HG03565 (cell line): Measurements from ENCODE around the gene RAB3IL1.
"Not testable (repeated sequence)": the region's sequence is repeated elsewhere in the genome, so short reads cannot be mapped to it uniquely, and the experiment has no call there.

Experiments
- ATAC-seq: cut with Tn5 transposase; IDR thresholded peaks from one replicate; pipeline ENCODE4 v1.9.1; 2021; ENCODE audit warnings: mild to moderate bottlenecking, moderate library complexity; ENCODE audit not compliant: unreplicated experiment

RAB3IL1 gene

DNA sequence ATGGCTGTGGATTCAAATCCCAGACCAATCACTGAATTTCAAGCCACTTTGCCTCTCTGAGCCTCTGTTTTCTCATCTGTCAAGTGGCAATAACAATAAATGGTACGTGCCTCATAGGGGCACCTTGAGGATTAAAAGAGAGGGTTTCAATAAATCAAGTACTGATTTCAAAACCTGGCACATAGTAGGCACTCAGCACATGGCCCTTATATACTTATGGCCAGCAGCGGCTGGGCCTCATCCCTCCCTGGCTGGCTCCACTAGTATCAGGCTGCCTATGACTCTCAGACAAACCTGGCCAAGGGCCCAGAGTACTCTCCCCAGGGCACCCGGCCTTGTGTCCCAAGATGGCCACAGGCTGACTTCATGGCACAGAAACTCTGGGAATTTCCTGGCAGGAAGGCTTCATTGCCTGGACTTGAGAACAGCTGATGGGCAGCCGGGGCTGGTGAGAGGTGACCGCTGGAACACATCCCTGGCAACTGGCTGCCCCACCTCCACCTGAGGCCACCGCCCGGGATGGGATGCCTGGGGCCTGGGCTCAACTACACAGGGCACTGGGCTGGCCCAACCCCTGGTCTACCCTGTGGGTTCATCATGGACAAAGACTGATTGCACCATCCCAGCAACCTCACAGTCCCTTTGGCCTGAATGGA lies 29.4 kb downstream of the RAB3IL1 start:
- ATAC-seq = no peak

DNA sequence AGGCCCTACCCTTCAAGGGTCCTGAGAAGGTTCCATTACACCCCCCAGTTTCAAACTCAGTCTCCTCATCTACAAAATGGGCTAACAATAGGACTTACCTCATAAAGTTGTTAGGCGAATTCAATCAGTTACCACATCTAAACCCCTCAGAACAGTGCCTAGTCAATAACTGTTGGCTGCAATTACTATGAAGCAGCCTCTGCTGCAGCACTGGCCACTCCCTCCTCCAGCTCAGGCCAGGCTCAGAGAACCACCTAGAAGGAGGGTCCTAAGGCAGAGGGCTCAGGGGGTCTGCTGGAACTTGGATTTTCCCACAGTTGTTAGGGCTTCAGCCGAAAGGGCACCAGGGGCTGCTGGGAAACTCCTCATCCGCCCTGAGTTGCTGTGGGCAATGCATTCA lies 30.7 kb downstream of the RAB3IL1 start:
- ATAC-seq = no peak

DNA sequence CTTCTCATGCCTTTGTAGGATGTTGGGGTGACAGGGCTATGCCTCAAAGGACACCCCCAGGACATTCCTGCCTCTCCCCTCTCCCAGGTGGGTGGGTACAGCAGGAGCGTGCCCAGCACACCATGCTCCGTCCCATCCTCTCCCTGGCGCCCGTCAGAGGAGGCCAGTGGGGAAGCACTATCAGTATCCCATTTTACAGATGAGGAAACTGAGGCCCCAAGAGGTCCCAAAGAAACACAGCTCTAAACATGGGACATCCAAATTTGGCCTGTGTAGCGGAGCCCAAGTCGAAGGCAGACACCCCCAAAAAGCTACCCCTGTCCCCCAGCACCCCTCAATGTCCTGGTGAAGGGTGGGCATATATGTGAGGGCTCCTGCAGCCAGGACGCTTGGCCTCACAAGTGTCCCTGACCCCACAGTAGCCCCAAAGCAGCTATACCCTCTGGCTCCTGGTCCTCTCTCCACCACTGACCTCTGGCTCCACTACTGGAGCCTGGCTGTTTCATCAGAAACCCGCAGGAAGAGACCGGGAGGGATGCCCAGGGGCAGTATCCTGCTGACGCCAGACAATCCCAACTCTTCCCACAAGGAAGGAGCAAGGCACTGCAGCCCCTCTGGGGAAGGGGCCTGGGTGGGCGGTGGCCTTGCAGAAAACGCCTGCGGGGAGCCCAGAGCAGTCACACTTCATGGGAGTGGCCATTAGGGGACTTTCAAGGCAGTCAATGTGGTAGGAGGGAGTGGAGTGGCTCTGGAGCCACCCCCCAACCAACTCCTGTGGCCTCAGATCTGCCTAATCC lies 31.4 kb downstream of the RAB3IL1 start:
- ATAC-seq = no peak

DNA sequence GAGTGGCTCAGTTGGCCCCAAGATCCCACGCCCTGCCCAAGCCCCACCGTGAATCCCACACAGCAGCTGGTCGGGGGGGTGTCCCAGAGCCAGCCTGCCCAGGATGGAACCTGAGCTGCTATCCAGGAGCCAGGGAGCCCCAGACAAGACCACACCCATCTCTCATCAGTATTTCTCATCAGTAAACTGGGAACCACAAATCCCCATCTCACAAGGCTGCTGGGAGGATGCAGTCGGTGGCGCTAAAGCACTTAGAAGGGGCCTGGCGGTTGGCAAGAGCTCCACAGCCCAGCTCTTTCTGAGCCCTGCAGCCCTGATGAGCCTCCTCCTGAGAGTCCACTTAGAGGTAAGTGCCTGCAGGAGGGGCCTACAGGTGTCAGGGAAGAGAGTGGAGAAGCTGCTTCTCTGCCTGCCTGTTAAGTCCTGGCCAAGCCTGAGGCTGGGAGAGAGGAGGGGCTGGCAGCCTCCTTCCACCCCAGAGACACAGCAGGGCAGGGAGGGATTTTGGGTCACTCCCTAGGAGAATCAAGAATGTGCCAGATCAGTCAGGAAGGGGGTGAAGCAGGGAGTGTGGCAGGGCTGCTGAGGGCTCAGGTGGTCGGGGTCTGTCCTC lies 32.1 kb downstream of the RAB3IL1 start:
- ATAC-seq = no peak

DNA sequence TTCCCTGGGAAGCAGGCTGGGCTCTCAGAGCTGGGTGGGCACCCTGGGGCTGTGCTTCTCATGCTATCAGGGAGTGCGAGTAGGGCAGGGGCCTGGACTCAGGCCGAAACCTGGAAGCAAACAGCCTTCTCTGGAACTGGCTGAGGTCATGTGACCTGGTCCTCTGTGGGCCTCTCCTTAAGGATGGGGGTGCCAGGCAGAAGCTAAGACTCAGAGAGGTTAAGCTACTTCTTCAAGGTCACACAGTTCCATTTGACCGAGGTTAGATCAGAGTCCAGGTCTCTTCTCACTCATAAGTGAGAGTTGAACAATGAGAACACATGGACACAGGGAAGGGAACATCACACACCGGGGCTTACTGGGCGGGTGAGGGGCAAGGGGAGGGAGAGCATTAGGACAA lies 33.4 kb downstream of the RAB3IL1 start:
- ATAC-seq = no peak

DNA sequence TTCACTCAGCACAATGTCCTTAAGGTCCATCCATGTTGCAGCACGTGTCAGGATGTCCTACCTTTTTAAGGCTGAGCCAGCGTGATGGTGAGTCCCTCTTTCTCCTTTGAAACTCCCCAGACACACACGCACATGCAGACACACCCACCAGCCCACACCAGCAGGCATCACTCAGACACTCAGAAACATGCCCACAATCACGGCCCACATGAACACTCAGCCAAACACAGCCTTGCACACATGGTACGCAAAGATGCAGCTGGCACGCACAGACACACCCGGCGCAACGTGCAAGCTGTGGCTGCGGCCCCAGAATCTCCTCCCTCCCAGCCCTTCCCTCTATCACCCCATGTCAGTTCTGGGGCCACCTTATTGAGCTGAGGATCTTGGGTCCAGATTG lies 34.0 kb downstream of the RAB3IL1 start:
- no peak for ATAC-seq

DNA sequence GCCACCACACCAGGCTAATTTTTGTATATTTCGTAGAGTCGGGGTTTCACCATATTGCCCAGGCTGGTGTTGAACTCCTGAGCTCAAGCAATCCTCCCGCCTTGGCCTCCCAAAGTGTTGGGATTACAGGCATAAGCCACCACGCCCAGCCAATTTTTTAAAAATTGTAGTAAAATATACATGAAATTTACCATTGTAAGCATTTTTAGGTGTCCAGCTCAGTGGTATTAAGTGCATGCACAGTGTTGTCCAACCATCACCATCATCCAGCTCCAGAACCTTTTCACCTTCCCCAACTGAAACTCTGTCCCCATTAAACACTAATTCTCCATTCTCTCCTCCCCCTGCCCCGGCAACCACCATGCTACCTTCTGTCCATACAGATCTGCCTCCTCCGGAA lies 34.5 kb downstream of the RAB3IL1 start:
- ATAC-seq = no peak

DNA sequence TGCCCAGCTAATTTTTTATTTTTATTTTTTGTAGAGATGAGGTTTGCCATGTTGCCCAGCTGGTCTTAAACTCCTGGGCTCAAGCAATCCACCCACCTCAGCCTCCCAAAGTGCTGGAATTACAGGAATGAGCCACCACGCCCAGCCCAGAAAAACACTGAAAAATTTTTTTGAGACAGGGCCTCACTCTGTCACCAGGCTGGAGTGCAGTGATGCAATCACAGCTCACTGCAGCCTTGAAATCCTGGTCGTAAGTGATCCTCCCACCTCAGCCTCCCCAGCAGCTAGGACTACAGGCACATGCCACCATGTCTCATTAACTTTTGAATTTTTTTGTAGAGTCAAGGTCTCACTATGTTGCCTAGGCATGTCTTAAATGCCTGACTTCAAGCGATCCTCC lies 35.1 kb downstream of the RAB3IL1 start:
- ATAC-seq = not testable (repeated sequence)

DNA sequence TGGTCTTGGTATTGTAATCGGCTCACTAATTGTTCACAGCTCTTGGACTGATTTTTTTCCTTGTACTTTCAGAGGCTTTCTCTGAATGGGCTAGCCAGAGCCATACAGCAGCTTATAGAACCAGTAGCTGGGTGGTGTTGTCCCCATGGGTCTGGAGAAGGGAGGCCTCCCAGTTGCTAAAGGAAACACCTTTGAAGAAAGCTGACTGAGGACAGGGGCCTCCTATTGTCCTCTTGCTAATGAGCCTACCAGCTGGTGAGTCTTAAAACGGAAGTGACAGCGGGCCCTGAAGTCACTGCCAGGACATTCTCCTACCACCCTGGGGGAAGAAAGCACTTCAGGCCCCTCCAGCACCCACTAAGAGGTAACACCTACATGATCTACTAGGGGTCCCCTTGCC lies 36.0 kb downstream of the RAB3IL1 start:
- no peak for ATAC-seq

DNA sequence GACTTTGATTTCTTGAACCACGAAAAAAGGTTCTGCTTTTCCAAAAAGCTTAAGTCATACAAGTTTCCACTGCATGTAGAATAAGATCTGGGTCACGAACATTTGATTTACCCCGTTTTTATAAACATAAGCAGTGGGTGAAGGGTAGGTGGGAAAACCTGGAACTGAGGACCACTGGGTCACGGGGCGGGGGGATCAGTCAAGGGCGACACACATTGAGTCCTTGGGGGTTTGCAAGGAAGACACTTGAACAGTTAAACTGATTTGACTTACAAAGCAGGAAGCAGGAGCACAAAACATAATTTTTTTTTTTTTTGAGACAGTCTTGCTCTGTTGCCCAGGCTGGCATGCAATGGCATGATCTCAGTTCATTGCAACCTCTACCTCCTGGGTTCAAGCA lies 36.9 kb downstream of the RAB3IL1 start:
- no peak for ATAC-seq

DNA sequence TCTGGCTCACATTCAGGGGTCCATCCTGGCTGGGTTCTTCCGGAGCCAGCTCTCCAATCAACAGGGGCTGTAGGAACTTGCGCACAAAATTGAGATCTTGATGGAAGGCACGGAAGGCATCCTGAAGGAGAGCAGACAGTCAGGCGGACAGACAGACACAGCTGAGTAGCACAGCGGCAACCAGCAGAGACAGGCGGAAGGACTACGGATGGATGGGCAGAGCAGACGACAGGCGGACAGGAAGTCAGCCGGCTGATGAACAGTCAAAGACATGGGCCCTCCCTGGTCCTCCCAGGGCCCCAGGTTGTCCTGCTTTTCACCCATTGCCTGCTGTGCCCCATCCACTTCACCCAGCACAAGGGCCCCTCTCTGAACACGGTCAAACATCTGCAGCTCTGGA lies 37.3 kb downstream of the RAB3IL1 start:
- ATAC-seq = no peak

DNA sequence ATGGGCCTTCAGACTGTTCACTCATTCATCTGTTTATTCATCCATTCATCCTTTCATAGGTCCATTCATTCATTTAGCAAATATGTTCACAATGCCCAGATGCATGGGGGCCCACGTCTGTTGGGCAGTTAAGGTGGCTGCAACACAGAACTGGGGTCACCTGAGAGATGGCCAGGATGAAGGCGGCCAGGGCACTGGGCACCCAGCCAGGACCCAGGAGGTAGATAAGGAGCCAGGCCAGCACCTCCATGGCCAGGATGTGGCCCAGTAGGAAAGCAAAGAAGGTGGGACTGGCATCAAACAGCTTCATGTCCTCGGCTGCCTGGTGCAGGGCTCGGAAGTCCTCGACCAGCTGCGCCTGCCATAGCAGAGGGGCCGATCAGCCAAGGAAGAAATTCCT lies 38.2 kb downstream of the RAB3IL1 start:
- ATAC-seq = no peak

DNA sequence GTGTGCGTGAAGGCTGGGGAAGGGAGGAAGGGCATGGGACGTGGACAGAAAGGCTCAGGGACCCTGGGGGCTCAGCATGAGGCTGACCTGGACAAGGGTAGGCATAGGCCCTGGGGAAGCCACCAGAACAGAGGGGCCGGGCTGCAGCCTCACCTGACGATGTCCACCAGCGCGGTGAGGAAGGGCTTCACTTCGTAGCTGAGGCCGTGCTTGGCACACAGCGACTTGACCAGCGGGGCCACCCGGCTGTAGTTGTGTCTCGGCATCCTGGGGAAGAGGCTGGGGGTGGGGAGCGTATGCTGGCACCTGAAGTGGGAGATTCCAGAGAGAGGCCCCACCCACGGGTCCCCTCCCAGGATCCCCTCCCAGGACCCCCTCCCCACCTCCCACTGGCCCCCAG lies 41.7 kb downstream of the RAB3IL1 start:
- ATAC-seq = no peak

DNA sequence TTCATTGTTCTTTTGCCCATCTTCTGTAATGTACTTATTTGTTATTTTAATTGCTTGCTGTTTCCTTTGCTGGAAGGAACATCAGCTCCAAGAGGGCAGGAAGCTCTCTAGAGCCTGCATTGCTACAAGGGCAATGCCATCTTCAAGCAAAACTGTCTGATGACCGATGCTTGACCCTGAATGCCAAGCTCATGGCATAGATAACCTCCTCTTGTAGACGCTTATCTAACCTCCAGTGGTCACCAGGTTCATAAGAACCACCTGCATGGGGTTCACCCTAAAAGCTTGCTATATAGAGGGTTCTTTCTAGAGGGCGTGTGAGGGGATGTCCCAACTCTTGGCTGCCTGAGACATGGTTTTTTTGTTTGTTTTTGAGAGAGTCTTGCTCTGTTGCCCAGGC lies 42.5 kb downstream of the RAB3IL1 start:
- no peak for ATAC-seq

DNA sequence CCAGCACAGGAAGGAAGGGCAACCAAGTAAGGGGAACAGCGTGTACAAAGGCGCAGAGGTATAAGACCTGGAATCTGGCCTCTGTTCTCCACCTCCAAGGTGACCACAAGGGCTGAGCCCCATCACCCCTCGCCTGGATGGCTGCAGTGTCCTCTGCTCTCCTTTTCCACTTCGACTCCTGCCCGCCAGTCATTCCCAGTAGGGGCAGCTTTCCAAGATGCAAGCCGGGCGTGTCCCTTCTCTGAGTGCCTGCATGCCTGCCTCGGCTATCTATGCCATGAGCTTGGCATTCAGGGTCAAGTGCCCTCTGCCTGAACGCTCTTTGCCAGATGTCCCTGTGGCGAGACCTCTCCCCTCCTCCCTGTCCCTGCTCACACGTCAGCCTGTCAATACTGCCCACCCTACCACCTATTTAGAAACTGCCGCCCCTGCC lies 43.0 kb downstream of the RAB3IL1 start:
- ATAC-seq = no peak

DNA sequence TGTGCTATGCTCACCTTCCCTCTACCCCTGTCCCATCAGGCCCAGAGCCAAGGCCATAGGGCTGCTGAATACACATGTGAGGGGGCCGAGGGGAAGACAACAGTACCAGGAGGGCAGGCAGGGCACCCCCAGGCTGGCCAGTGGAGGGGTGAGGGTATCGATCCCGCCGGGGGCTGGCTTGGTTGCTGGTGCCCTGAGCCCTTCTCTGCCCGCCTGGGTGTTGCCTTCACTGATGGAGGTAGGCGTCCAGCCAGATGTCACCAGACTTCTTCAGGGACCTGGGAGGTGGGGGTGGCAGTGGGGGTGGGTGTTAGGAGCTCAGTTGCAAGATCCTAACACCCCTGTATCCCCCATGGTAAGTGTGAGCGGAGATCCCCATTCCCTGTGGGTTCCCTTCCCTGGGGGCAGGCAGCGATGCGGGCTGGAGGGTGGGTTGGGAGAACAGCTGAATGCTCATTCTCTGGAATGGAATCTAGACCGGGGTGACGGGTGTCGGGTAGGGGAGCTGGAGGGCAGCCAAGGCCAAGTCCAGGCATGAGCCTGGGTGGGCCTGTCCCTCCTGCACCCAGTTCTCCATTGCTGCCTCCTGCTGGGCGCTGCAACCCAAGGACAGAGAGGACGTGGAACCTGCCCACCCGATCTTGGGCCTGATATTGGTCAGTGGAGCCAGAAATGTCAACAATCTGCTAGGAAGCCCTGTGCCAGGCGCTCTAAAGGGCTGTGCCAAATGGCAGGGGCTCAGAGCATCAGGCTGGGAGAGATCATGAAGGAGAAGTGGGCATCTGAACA lies 43.6 kb downstream of the RAB3IL1 start:
- ATAC-seq = no peak

DNA sequence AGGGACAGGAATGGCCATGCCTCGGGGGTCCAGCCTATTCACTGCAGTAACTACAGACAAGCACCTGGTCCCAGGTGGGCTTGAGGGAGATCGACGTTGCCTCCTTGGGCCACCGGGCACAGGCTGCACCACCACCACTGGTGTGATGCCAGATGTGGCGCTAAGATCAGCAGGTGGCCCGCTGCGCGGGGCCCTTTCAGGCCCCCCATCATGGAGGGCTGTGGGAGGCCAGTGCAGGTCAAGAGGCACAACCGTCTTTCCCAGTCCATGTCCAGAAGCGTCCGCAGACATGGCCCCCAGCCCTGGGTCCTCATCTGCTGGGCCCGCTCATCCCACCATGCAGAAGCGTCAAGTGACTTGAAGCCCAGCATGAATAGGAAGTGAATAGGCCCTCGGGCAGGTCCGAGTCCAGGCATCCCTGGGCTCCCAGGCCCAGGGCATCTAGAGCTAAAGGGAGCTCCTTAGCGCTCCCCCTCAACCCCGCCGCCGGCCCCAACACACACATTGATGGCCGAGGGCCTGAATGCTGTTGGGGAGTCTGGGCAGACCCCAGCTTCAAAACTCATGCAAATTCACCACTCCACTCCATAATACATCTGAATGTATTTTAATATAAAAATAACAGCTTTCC lies 44.3 kb downstream of the RAB3IL1 start:
- ATAC-seq = no peak

DNA sequence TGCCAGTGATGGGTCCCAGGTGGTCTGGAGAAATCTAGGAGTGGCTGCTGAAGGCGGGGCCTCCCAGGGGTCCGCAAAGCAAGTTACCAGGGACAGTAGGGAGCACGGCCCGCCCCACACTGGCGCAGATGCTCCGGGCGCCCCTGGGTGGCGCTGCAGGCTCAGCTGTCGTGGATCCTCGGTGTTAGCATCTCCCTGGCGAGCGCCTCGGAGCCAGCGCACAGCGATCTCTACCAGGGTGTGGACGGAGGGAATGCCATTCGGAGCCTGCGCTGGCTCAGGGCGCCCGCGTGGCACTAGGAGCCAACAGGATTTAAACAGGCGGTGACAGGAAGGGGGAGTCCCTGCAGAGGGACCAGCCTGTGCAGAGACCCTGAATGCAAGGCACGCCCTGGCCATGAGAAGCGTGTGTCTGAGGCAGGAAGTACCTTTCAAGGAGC lies 46.2 kb downstream of the RAB3IL1 start:
- peak; percentile 63 for ATAC-seq

DNA sequence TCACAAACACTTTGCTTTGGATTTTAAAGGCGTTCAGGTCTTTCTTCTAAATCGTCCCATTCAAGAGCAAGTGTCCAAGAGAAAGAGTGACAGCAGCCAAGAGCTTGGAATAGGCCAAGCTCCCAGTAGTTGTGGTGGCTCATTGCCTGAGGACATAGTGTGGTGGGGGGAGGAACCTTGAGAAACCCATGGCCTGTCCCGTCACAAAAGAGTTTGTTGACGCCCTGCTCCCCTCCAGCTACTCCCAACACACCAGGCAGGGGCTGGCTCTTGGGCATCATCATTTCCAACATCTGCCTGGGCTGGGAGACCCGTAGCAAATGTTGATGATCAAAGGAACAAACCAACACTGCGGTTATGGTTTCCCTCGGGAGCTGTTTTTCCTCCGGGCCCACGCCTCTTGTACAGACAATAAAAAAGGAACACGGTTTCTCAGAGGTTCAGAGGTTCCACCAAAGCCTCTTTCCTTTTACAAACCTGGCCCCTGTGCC lies 46.8 kb downstream of the RAB3IL1 start:
- ATAC-seq = no peak

DNA sequence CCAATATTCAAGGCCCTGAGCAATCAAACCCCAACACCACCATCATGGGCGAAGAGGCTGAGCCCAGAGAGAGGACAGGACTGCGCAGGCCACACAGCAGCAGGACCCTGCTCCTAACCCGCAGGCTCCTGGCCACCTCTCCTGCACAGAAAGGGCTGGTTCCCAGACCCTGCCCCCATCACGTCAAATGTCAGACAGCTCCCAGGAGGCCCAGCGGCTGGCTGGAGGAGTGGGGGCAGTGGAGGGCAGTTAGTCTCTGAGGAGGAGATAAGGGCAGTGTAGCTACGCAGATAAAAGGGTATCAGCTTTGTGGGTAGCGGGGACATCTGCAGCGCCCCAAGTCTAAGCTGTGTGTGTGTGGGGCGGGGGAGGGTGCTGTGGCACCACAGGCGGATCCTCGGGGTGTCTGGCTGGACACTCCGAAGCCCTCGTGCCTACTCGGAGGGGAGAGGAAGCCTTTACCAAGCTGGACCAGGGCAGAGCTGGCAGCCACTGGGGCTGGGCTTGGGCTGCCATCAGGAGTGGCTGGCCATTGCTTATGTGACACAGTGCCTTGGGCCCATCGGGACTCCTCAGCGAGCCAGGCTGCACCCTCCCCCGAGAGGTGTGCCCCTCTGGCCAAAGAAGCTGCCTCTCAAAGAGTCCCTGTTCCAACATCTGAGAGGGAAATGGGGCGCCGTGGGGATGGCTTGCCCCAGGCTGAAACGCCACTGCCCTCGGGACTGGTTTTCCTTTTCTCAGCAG lies 47.5 kb downstream of the RAB3IL1 start:
- ATAC-seq = no peak
